Liver (tissue), 3 donors: ENCODE data around the gene ARL6.

ENCODE experiments used
- CTCF ChIP-seq: fragments of 150-350 bp; IDR thresholded peaks from 2 replicates; pipeline ENCODE4 v1.5.1; 2017; ENCODE audit warnings: improper control_type of control experiment, low read depth, low read length; ENCODE audit not compliant: missing input control
- JUND ChIP-seq, 2 donors: IDR thresholded peaks; 2 replicates each; pipeline ENCODE4 v1.6.1; 2016; ENCODE audit warnings: antibody characterized with exemption in 2 of 2
- RXRA ChIP-seq, 2 donors: IDR thresholded peaks; 2 replicates each; pipeline ENCODE4 v1.6.1; 2017 to 2018; ENCODE audit warnings: antibody characterized with exemption in 2 of 2, mild to moderate bottlenecking in 1 of 2
- SP1 ChIP-seq: IDR thresholded peaks from 2 replicates; pipeline ENCODE4 v1.6.1; 2018; ENCODE audit warnings: antibody characterized with exemption, mild to moderate bottlenecking
- YY1 ChIP-seq: IDR thresholded peaks from 2 replicates; pipeline ENCODE4 v1.6.1; 2016; ENCODE audit warnings: antibody characterized with exemption, mild to moderate bottlenecking
- ZBTB33 ChIP-seq: IDR thresholded peaks from 2 replicates; pipeline ENCODE4 v1.6.1; 2016; ENCODE audit warnings: antibody characterized with exemption
- TF ChIP-seq, protein P1 (sequence below): IDR thresholded peaks from 2 replicates; pipeline ENCODE4 v1.6.1; 2016; ENCODE audit warnings: antibody characterized with exemption
- donor health status: healthy.
- donor health status: healthy.

DNA sequence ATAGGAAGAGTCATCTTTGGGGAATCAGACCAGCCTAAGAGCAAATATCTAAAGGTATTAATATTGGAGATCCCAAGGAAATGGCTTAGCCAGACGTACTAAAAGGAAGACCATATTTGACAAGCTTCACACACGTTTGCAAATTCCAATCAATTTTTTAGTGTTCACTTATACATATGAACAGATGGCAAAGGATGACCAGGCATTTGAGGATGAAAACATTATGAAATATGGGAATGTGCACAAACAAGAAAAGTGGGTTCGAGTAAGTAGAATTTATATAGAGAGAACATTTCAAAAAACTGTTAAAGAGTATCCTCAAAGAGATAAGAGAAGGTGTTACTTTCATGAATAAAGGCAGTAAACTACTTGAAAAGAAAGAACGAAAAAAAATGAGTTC is 31.4 kb downstream of the ARL6 start:
- TF ChIP-seq CTCF = no peak
- TF ChIP-seq, protein P1, sequence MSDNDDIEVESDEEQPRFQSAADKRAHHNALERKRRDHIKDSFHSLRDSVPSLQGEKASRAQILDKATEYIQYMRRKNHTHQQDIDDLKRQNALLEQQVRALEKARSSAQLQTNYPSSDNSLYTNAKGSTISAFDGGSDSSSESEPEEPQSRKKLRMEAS = no peak
- TF ChIP-seq SP1 = no peak
- no peak for TF ChIP-seq YY1
- no peak for TF ChIP-seq RXRA (IDR thresholded peaks at IDR 0.05)
- TF ChIP-seq ZBTB33 = no peak
- no peak for TF ChIP-seq JUND (IDR thresholded peaks at IDR 0.05)
